Endothelial cell of umbilical vein (primary cell): ENCODE results near the gene CDKN2B-AS1.

ENCODE experiments used
- POLR2AphosphoS5 ChIP-seq: IDR thresholded peaks from 2 replicates; pipeline ENCODE4 v1.6.1; 2012; ENCODE audit warnings: low read depth, mild to moderate bottlenecking, control low read depth, low read length, moderate library complexity; ENCODE audit not compliant: insufficient read depth
- TF ChIP-seq, protein P1 (sequence below), 2 donors: IDR thresholded peaks; 1 replicate in 1 of 2; 2 replicates in 1 of 2; pipeline ENCODE4 v1.5.1; 2011; ENCODE audit warnings: low read length in 2 of 2, mild to moderate bottlenecking in 2 of 2, moderate library complexity in 2 of 2, control low read depth in 1 of 2, inconsistent platforms in 1 of 2, low read depth in 1 of 2; ENCODE audit not compliant: insufficient read depth in 1 of 2; ENCODE audit errors: extremely low read depth in 1 of 2

- TF ChIP-seq POLR2AphosphoS5 = no peak
- TF ChIP-seq, protein P1, sequence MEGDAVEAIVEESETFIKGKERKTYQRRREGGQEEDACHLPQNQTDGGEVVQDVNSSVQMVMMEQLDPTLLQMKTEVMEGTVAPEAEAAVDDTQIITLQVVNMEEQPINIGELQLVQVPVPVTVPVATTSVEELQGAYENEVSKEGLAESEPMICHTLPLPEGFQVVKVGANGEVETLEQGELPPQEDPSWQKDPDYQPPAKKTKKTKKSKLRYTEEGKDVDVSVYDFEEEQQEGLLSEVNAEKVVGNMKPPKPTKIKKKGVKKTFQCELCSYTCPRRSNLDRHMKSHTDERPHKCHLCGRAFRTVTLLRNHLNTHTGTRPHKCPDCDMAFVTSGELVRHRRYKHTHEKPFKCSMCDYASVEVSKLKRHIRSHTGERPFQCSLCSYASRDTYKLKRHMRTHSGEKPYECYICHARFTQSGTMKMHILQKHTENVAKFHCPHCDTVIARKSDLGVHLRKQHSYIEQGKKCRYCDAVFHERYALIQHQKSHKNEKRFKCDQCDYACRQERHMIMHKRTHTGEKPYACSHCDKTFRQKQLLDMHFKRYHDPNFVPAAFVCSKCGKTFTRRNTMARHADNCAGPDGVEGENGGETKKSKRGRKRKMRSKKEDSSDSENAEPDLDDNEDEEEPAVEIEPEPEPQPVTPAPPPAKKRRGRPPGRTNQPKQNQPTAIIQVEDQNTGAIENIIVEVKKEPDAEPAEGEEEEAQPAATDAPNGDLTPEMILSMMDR (IDR thresholded peaks at IDR 0.05; ENCODE audit: extremely low read depth in 1 of 2, insufficient read depth in 1 of 2, low read depth in 1 of 2, low read length in 2 of 2) = no peak
These were observed 58.6 kb downstream of the CDKN2B-AS1 start for GRCh38 chr9:22053178-22053577.
